Measurements from ENCODE around the gene OPRL1. TPM values are rescaled to one million over a fixed set of nuclear protein-coding genes. Genes with fewer than 3 reads are reported as not detected.
A peak's percentile ranks its signal among the peaks of the same experiment; 100 is the strongest.

The OPRL1 gene
- polyA plus RNA-seq, 1 experiment, result 0.86 TPM

DNA sequence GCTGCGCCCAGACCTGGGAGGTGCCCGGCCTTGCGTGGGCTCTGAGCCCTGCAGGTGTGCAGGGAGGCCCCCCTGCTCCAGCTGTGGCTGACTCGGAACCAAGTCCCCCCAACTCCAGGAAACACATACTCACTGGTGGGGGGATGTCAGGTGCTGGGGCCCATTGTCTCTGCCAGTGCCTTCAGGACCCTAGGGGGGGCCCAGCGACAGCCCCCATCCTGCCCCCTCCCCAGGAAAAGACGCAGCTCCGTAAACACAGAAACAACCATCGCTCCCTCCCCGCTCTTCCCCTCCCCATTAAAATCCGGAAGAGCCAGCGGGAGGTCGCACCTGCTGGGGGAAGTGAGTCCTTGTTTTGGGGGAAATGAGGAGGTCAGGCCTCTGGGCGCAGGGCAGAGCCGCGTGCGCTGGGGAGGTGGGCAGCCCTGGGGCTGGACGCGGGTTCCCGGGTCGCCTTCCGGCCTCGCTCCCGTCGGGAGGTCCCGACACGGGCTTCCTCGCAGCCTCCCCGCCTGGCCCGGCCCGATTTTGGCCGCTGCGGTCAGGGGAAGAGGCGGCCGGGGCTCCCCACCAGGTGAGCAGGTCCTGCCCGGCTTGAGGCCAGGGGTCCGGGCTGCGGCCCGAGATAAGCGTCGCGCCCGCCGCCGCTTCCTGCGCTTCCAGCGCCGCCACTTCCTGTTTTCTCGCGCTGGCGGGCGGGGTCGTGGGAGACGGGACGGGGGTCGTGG lies 37.7 kb upstream of the OPRL1 start:
- no peak for TF ChIP-seq CTCF (IDR thresholded peaks at IDR 0.05; ENCODE audit: low read depth, low read length)
- ChIA-PET POLR2A (no interaction called here), CTCF (no interaction called here)
- Histone ChIP-seq H3K4me3 (ENCODE audit: low read depth, low read length) (peak overlapping the region; percentile 42), H3K27ac (ENCODE audit: low read depth, low read length) (no peak overlapping the region), H3K9me3 (ENCODE audit: control insufficient read depth, insufficient read depth, low read length) (no peaks in the 10 kb centered on the region), H3K27me3 (ENCODE audit: control insufficient read depth, insufficient read depth, low read length) (peaks cover 73% of the 10 kb centered on the region)
- no peak for DNase-seq (ENCODE audit: low read depth, low spot score)

DNA sequence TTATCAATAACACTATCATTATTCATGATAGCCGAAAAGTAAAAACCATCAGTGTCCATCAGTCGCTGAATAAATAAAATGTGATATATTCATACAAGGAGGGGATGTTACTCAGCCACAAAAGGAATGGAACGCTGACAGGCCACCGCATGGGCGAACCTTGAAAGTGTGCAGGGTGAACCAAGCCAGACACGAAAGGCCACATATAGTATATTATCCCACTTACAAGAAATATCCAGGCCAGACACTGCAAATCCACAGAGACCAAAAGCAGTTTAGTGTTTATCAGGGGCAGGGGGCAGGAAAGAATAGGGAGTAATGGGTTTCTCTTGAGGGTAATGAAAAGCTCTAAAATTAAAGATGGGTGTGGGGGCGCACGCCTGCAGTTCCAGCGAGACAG lies 36.1 kb upstream of the OPRL1 start:
- Histone ChIP-seq H3K27me3 (ENCODE audit: control insufficient read depth, insufficient read depth, low read length) (peaks cover 72% of the 10 kb centered on the region), H3K27ac (ENCODE audit: low read depth, low read length) (no peak overlapping the region), H3K4me3 (ENCODE audit: low read depth, low read length) (no peak overlapping the region), H3K9me3 (ENCODE audit: control insufficient read depth, insufficient read depth, low read length) (no peaks in the 10 kb centered on the region; the same call in 1 of the 2 replicates)
- POLR2A ChIA-PET, result interaction anchor here (0.7 kb wide), 1 partner anchor 54 kb away, joined by 6 read pairs; no protein-coding TSS in a partner anchor
- no peak for DNase-seq (ENCODE audit: low read depth, low spot score)
- TF ChIP-seq CTCF (IDR thresholded peaks at IDR 0.05; ENCODE audit: low read depth, low read length), result no peak
- CTCF ChIA-PET, result interaction anchor here (1.1 kb wide), 1 partner anchor 14 kb away, joined by 4 read pairs; no protein-coding TSS in a partner anchor

DNA sequence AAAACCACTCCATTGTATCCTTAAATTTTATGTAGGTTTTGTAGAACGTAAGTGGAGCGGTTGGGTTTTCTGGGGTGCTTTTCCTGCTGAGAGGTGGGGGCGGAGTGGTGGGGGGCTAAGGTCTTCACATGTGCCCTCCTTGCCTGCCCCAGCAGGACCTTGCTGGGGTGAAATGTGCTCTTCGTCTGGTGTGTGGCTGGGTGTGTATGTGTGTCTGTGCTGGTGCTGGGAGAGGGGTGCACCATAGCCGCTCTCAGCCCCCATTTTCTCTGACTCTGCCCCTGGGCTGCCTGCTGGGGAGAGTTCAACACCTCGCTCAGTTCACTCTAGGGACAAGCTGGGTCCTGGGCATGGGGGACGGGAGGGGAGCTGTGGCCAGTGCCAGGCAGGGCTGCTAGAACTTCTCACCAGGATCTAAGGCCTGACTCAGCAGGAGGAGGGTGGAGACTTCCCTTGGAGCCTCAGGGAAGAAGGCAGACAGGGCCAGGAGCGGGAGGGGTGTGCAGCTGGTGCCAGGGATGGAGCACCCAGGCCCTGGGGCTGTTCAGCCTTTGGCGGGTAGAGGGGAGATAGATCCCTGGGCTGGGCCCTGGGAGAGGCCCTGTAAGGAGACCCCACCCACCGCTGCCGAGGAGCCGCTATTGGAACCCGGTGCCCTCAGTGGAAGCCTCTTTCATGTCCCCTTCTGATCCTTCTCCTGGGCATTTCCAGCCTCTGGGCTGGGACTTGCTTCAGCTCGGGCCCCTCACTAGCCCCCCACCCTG lies 35.2 kb upstream of the OPRL1 start:
- Histone ChIP-seq H3K27ac (ENCODE audit: low read depth, low read length) (no peak overlapping the region), H3K27me3 (ENCODE audit: control insufficient read depth, insufficient read depth, low read length) (peaks cover 65% of the 10 kb centered on the region), H3K4me3 (ENCODE audit: low read depth, low read length) (no peak overlapping the region), H3K9me3 (ENCODE audit: control insufficient read depth, insufficient read depth, low read length) (no peaks in the 10 kb centered on the region; the same call in 1 of the 2 replicates)
- ChIA-PET CTCF (no interaction called here), POLR2A (interaction anchor here (0.7 kb wide), 1 partner anchor 54 kb away, joined by 6 read pairs; no protein-coding TSS in a partner anchor)
- DNase-seq (ENCODE audit: low read depth, low spot score), result no peak
- no peak for TF ChIP-seq CTCF (IDR thresholded peaks at IDR 0.05; ENCODE audit: low read depth, low read length)

DNA sequence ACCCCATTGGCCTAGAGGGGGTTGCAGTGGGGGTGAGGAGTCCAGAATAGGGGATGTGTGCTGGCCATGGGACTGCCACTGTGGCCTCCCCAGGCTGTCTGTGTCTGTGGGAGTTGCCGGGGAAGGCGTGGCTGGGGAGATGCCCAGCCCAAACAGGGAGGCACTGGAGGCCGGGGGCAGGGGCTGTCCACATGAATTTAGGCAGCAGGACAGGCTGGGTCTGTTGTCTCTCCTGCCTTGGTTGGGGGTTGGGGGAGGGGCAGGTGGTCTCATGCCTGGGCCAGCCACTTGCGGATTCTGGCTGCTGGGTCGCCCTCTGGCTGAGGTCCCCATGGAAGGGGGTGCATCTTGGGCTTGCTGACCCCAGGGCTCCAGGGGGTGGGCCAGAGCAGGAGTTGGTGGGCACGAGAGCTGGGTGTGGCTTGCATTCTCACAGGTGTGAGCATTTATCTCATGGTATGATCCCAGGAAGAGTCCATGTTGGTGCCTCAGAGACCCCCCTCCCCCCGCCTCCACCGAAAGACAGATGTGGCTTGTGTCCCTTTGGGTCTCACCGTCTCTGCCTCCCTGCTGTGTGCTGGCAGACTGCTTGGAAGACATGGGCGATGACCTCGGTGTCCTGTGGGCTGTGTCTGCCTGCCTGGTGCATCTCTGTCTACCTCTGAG lies 34.4 kb upstream of the OPRL1 start:
- Histone ChIP-seq H3K27ac (ENCODE audit: low read depth, low read length) (no peak overlapping the region), H3K27me3 (ENCODE audit: control insufficient read depth, insufficient read depth, low read length) (peaks cover 65% of the 10 kb centered on the region), H3K9me3 (ENCODE audit: control insufficient read depth, insufficient read depth, low read length) (no peaks in the 10 kb centered on the region; the same call in 1 of the 2 replicates), H3K4me3 (ENCODE audit: low read depth, low read length) (no peak overlapping the region)
- no peak for DNase-seq (ENCODE audit: low read depth, low spot score)
- ChIA-PET CTCF (no interaction called here), POLR2A (no interaction called here)
- no peak for TF ChIP-seq CTCF (IDR thresholded peaks at IDR 0.05; ENCODE audit: low read depth, low read length)
